GM19468 (cell line): Measurements from ENCODE around the gene GIN1.
"Not testable (repeated sequence)": the region's sequence is repeated elsewhere in the genome, so short reads cannot be mapped to it uniquely, and the experiment has no call there.

Experiments
- ATAC-seq: cut with Tn5 transposase; IDR thresholded peaks from one replicate; pipeline ENCODE4 v1.9.1; 2021; ENCODE audit warnings: mild to moderate bottlenecking, moderate library complexity, moderate number of reproducible peaks; ENCODE audit not compliant: unreplicated experiment; ENCODE audit errors: extremely low read depth

The GIN1 gene, protein sequence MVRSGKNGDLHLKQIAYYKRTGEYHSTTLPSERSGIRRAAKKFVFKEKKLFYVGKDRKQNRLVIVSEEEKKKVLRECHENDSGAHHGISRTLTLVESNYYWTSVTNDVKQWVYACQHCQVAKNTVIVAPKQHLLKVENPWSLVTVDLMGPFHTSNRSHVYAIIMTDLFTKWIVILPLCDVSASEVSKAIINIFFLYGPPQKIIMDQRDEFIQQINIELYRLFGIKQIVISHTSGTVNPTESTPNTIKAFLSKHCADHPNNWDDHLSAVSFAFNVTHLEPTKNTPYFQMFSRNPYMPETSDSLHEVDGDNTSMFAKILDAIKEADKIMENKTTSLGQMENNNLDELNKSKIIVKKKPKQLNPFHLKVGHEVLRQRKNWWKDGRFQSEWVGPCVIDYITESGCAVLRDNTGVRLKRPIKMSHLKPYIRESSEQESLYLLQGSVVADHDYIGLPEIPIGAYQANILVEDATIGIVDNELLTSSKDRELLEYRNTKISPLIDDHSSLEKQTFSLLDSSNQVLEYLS

GRCh38 chr5:103119765-103120606, at the start of gene GIN1, which contains the start of gene PPIP5K2:
Gene GIN1 (minus strand): TSS chr5:103120138. CDS start chr5:103108707, 11,431 bp downstream.
Gene PPIP5K2 (plus strand): TSS chr5:103120301. CDS start chr5:103129590, 9,289 bp downstream.
- peak; percentile 95 for ATAC-seq

- no peak for ATAC-seq
Observed at GRCh38 chr5:103166706-103167105, 46.8 kb upstream of the GIN1 start.

DNA sequence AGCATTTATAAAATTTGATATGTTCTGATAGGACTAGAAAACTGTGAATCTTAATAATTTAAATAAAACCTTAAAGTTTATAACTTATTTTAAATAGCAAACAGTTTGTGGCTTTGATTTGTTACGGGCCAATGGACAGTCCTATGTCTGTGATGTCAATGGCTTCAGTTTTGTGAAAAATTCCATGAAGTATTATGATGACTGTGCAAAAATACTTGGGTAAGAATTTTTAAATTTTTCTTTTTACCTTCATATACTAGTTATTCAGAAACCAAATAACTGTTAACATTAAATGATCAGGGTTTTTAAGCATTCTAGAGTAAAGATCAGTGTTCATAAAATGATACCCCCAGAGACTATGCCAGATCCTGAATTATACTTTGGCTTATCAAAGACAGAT, 31.2 kb upstream of the GIN1 start:
- ATAC-seq = no peak

GRCh38 chr5:103148213-103148612, 28.3 kb upstream of the GIN1 start:
- no peak for ATAC-seq

GRCh38 chr5:103145196-103145595, 25.3 kb upstream of the GIN1 start:
- ATAC-seq = no peak

DNA sequence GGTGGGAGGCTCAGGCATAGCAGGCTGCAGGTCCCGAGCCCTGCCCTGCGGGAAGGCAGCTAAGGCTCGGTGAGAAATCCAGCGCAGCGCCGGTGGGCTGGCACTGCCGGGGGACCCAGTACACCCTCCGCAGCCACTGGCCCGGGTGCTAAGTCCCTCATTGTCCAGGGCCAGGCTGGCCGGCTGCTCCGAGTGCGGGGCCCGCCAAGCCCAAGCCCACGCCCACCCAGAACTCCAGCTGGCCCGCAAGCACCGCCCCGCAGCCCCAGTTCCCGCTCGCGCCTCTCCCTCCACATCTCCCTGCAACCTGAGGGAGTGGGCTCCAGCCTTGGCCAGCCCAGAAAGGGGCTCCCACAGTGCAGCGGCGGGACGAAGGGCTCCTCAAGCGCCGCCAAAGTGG, 22.2 kb upstream of the GIN1 start:
- not testable (repeated sequence) for ATAC-seq

DNA sequence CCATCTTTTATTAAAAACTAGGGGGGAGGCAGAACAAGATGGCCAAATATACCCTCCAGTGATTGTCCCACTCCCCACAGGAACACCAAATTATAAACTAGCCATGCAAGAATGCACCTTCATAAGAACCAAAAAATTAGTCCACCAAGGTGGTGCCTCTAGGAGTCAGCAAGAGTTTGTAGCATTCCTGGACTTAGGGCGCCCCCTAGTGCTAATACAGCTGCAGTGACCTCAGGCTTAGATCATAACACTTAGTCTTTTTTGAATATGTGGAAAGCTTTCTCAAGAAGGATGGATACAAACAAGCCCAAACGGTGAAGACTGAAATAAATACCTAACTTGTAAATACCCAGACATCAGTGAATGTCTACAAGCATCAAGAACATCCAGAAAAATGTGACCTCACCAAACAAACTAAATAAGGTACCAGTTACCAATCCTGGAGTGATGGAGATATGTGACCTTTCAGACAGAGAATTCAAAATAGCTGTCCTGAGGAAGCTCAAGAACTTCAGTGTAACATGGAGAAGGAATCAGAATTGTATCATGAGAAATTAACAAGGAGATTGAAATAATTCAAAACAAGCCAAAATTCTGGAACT, 19.4 kb upstream of the GIN1 start:
- peak; percentile 88 for ATAC-seq

DNA sequence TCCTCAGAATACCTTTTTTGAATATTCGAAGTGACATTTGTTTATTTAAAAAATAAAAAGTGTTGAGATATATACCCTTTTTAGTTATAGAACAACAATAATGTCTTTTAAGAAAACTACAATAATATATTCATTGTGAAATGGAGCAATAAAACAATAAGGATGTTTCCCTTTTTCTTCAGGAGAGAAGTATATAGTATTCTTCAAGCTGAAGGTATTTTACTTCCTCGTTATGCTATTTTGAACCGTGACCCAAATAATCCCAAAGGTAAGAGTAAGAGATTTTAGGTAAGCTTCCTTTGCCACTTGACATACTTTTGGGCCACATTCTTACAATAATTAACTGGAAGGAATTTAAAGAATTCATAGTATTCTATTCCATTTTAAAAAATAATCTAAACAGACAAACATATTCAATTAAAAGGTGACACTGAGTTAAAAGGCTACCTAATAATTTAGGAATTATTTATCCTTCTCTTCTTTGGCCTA, 18.3 kb upstream of the GIN1 start:
- no peak for ATAC-seq

GRCh38 chr5:103135461-103135860, 15.5 kb upstream of the GIN1 start:
- ATAC-seq = no peak

- no peak for ATAC-seq
Observed at GRCh38 chr5:103133231-103133630, 13.3 kb upstream of the GIN1 start.

DNA sequence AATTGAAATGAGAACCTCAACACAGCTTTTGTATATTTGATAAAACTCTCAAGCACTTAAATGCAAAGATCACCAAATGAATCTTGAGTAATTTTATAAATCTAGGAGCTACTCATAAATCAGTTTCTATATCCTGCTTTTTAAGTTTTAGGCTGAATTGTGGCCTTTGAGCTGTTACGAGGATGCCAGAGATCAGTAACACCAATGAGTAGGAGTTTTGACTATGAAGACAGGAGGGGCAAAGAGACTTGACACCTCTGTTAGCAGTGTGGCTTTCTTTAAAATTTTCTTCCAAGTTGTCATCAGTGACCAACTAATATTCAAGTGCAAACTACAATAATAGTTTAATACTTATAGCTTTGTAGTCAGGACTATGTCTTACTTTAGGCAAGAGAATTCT, 12.7 kb upstream of the GIN1 start:
- no peak for ATAC-seq

GRCh38 chr5:103128202-103128601, 8.3 kb upstream of the GIN1 start:
- ATAC-seq = no peak

- ATAC-seq = no peak
Observed at GRCh38 chr5:103127292-103127817, 7.4 kb upstream of the GIN1 start.

GRCh38 chr5:103126557-103126956, 6.6 kb upstream of the GIN1 start:
- no peak for ATAC-seq

DNA sequence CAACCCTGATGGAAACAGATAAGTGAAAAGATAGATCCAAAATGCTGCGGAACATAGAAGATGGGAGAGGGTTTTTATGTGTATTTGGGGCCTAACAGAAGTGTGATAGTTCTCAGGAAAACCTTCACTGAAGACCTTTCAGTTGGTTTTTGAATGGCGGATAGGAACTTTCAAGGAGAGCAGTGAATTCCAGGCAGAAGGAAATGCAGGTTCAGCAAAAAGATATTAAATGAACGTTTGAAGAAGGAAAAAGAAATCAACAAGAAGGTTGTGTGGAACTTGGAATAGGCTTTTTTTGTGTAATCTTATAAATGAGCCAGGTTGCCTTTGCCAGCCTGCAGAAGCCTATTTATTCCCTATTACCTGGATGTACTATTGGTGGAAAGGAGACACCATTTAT, 2.3 kb upstream of the GIN1 start:
- no peak for ATAC-seq

DNA sequence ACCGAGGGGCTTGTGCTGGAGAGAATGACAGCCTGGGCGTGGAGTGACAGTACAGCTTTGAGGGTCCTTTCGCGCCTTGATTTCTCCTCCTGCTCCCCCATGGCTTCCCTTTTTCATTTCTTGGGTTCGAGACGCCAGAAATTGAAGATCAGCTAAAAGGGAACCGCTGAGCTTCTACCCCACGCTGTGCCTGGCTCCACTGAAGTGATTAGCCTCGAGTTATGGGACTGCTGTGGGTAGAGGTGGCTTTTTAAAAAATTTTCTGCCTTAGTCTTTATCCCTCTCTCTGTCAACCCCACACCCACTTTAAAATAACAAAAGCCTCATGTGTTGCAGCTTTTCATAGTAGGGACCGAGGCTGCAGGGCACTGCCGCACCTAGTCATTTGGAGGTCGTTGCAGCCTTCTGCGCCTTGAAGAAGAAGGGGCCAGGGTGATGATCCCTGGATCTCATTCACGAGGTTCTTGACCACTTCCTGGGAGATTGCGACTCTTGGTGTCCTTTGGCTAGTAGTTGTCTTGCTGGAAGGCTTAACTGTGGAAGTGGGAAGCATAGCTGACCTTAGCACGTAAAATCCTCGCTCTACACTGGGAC, 766 bp upstream of the GIN1 start:
- no peak for ATAC-seq

DNA sequence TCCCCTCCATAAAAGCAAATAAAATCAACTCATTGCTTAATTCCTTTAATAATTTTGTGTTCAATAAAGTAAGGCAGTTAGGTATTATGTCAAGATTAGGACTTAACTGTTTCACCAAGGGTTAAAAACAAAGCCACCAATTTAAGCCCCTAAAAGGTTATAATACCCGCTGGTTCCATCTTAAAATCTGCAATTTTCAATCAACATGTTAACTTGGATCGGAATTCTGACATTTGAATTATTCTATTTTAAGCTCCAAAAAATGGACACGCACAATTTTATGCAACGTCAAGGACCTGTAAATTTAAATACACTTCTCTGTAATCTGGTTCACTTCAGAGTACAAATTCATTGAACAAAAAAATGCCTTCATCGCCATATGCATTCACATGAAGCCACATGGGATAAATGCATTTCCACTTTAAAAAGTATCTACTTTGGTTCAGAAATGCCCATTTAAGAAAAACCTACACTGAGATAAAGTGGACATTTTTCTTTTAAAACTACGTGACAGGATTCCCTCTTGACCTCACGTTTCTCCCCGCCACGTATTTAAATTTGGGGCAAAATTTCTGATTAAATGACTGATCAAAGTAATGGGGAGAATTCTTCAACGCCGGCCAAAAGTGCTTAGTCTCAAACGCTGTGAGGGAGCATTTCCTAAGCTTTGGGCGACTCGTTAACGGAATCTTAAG, 721 bp downstream of the GIN1 start:
- ATAC-seq = no peak

- no peak for ATAC-seq
Observed at GRCh38 chr5:103117471-103117991, 2.4 kb downstream of the GIN1 start.

GRCh38 chr5:103114440-103114839, 5.5 kb downstream of the GIN1 start:
- ATAC-seq = no peak
